ENCODE results near the gene PYGM. TPM values are rescaled to one million over a fixed set of nuclear protein-coding genes. Genes with fewer than 3 reads are reported as not detected.

The PYGM gene
- total RNA-seq, 1 experiment from 2014 or later, result 8.0 TPM

- Histone ChIP-seq H3K9me3 (replicated peaks) (no peaks in the 10 kb centered on the region), H3K27me3 (no peaks in the 10 kb centered on the region), H3K36me3 (no peaks in the 10 kb centered on the region), H3K4me3 (no peak overlapping the region), H3K27ac (no peak overlapping the region), H3K4me1 (no peaks in the 10 kb centered on the region)
- no peak for DNase-seq
Observed at GRCh38 chr11:64728757-64729365, 30.9 kb downstream of the PYGM start.

- DNase-seq, result no peak
- H3K4me3 ChIP-seq, result no peak overlapping the region
- H3K4me1 ChIP-seq, result no peaks in the 10 kb centered on the region
- H3K27ac ChIP-seq, result no peak overlapping the region
- H3K27me3 ChIP-seq, result no peaks in the 10 kb centered on the region
- H3K36me3 ChIP-seq, result no peaks in the 10 kb centered on the region
- no peaks in the 10 kb centered on the region for H3K9me3 ChIP-seq (replicated peaks)
Observed at GRCh38 chr11:64726867-64727530, 32.8 kb downstream of the PYGM start.

- H3K4me3 ChIP-seq, result no peak overlapping the region
- H3K27ac ChIP-seq, result no peak overlapping the region
- H3K27me3 ChIP-seq, result no peaks in the 10 kb centered on the region
- DNase-seq, result no peak
- H3K36me3 ChIP-seq, result no peaks in the 10 kb centered on the region
- no peaks in the 10 kb centered on the region for H3K9me3 ChIP-seq (replicated peaks)
- no peaks in the 10 kb centered on the region for H3K4me1 ChIP-seq
Observed at GRCh38 chr11:64726211-64726641, 33.5 kb downstream of the PYGM start.

- no peaks in the 10 kb centered on the region for H3K4me1 ChIP-seq
- H3K27me3 ChIP-seq, result no peaks in the 10 kb centered on the region
- no peak for DNase-seq
- no peak overlapping the region for H3K4me3 ChIP-seq
- no peak overlapping the region for H3K27ac ChIP-seq
- H3K9me3 ChIP-seq (replicated peaks), result no peaks in the 10 kb centered on the region
- no peaks in the 10 kb centered on the region for H3K36me3 ChIP-seq
Observed at GRCh38 chr11:64724863-64725532, 34.8 kb downstream of the PYGM start.

- Histone ChIP-seq H3K4me3 (no peak overlapping the region), H3K9me3 (replicated peaks) (no peaks in the 10 kb centered on the region), H3K36me3 (no peaks in the 10 kb centered on the region), H3K4me1 (no peaks in the 10 kb centered on the region), H3K27ac (no peak overlapping the region), H3K27me3 (no peaks in the 10 kb centered on the region)
- no peak for DNase-seq
Observed at GRCh38 chr11:64723907-64724862, 35.6 kb downstream of the PYGM start.

GRCh38 chr11:64723117-64723906 lies 36.5 kb downstream of the PYGM start, which contains the start of gene NRXN2:
Gene NRXN2, minus strand, starts transcription at chr11:64723197. Its CDS starts 9,498 bp downstream, at chr11:64713699.
- no peaks in the 10 kb centered on the region for H3K9me3 ChIP-seq (replicated peaks)
- peak within 1 kb of the TSS; percentile 66 for H3K4me3 ChIP-seq
- no peaks in the 10 kb centered on the region for H3K27me3 ChIP-seq
- peak; percentile 75 to 83 for DNase-seq
- no peaks in the 10 kb centered on the region for H3K4me1 ChIP-seq
- no peaks in the 10 kb centered on the region for H3K36me3 ChIP-seq
- H3K27ac ChIP-seq, result peak within 1 kb of the TSS; percentile 29

GRCh38 chr11:64722141-64723065 lies 37.4 kb downstream of the PYGM start:
- Histone ChIP-seq H3K4me1 (no peaks in the 10 kb centered on the region), H3K27ac (no peak overlapping the region), H3K4me3 (no peak overlapping the region), H3K27me3 (peaks cover under 1% of the 10 kb centered on the region), H3K36me3 (no peaks in the 10 kb centered on the region), H3K9me3 (replicated peaks) (no peaks in the 10 kb centered on the region)
- DNase-seq, result no peak

GRCh38 chr11:64721359-64721699 lies 38.4 kb downstream of the PYGM start:
- DNase-seq, result no peak
- no peak overlapping the region for H3K4me3 ChIP-seq
- no peaks in the 10 kb centered on the region for H3K9me3 ChIP-seq (replicated peaks)
- no peak overlapping the region for H3K27ac ChIP-seq
- H3K36me3 ChIP-seq, result no peaks in the 10 kb centered on the region
- H3K27me3 ChIP-seq, result peaks cover 7% of the 10 kb centered on the region
- no peaks in the 10 kb centered on the region for H3K4me1 ChIP-seq

GRCh38 chr11:64720640-64721358 lies 39.0 kb downstream of the PYGM start:
- H3K27me3 ChIP-seq, result peaks cover 7% of the 10 kb centered on the region
- no peak overlapping the region for H3K4me3 ChIP-seq
- no peak overlapping the region for H3K27ac ChIP-seq
- no peaks in the 10 kb centered on the region for H3K36me3 ChIP-seq
- H3K9me3 ChIP-seq (replicated peaks), result no peaks in the 10 kb centered on the region
- DNase-seq, result no peak
- no peaks in the 10 kb centered on the region for H3K4me1 ChIP-seq

- Histone ChIP-seq H3K9me3 (replicated peaks) (no peaks in the 10 kb centered on the region), H3K27ac (no peak overlapping the region), H3K4me1 (no peaks in the 10 kb centered on the region), H3K4me3 (no peak overlapping the region), H3K27me3 (peaks cover 7% of the 10 kb centered on the region), H3K36me3 (no peaks in the 10 kb centered on the region)
- DNase-seq, result no peak
Observed at GRCh38 chr11:64720167-64720566, 39.6 kb downstream of the PYGM start.

- Histone ChIP-seq H3K36me3 (no peaks in the 10 kb centered on the region), H3K4me1 (no peaks in the 10 kb centered on the region), H3K27me3 (peaks cover 7% of the 10 kb centered on the region), H3K9me3 (replicated peaks) (no peaks in the 10 kb centered on the region), H3K4me3 (no peak overlapping the region), H3K27ac (no peak overlapping the region)
- DNase-seq, result no peak
Observed at GRCh38 chr11:64719406-64719805, 40.4 kb downstream of the PYGM start.

GRCh38 chr11:64718780-64719124 lies 41.0 kb downstream of the PYGM start:
- no peak overlapping the region for H3K4me3 ChIP-seq
- H3K36me3 ChIP-seq, result no peaks in the 10 kb centered on the region
- DNase-seq, result no peak
- H3K4me1 ChIP-seq, result no peaks in the 10 kb centered on the region
- peaks cover 7% of the 10 kb centered on the region for H3K27me3 ChIP-seq
- no peaks in the 10 kb centered on the region for H3K9me3 ChIP-seq (replicated peaks)
- H3K27ac ChIP-seq, result no peak overlapping the region
